KMS-11 (cell line): ENCODE data around the gene TSPAN9.

Source experiments
- H2AFZ ChIP-seq: fragments of 200-600 bp; sonication (generic); 2 replicates; pipeline ENCODE4 v1.6.1; 2016; ENCODE audit warnings: antibody characterized with exemption, mixed run types, low read depth
- H3K27ac ChIP-seq: fragments of 200-600 bp; sonication (generic); 2 replicates; pipeline ENCODE4 v1.6.1; 2016; ENCODE audit warnings: mild to moderate bottlenecking, mixed run types
- H3K27me3 ChIP-seq: fragments of 200-600 bp; sonication (generic); 2 replicates; pipeline ENCODE4 v1.6.1; 2017; ENCODE audit warnings: mild to moderate bottlenecking, low read depth, mixed run types, moderate library complexity; ENCODE audit not compliant: insufficient read depth
- H3K36me3 ChIP-seq: fragments of 200-600 bp; sonication (generic); 2 replicates; pipeline ENCODE4 v1.6.1; 2017; ENCODE audit warnings: mild to moderate bottlenecking, mixed run types; ENCODE audit not compliant: insufficient read depth
- H3K4me1 ChIP-seq: fragments of 200-600 bp; sonication (generic); 2 replicates; pipeline ENCODE4 v1.6.1; 2016; ENCODE audit warnings: mild to moderate bottlenecking, low read depth, mixed run types; ENCODE audit not compliant: poor library complexity, severe bottlenecking
- H3K4me2 ChIP-seq: fragments of 200-600 bp; sonication (generic); 2 replicates; pipeline ENCODE4 v1.7.0; 2016; ENCODE audit warnings: mild to moderate bottlenecking, mixed run types
- H3K4me3 ChIP-seq: fragments of 200-600 bp; sonication (generic); IDR thresholded peaks from 2 replicates; pipeline ENCODE4 v1.6.1; 2017; ENCODE audit warnings: low read depth, low read length, mixed read lengths; ENCODE audit not compliant: insufficient read depth
- H3K79me2 ChIP-seq: fragments of 200-600 bp; sonication (generic); 2 replicates; pipeline ENCODE4 v1.6.1; 2016; ENCODE audit warnings: low read depth, mixed run types; ENCODE audit not compliant: insufficient read depth
- H3K9ac ChIP-seq: fragments of 200-600 bp; sonication (generic); 2 replicates; pipeline ENCODE4 v1.6.1; 2016; ENCODE audit warnings: mild to moderate bottlenecking, mixed run types
- H4K20me1 ChIP-seq: fragments of 200-600 bp; sonication (generic); 2 replicates; pipeline ENCODE4 v1.6.1; 2016; ENCODE audit warnings: mild to moderate bottlenecking, mixed run types; ENCODE audit not compliant: insufficient read depth
- TF ChIP-seq, protein P1 (sequence below): fragments of 200-600 bp; sonication (generic); conservative IDR thresholded peaks from 2 replicates; pipeline ENCODE4 v1.6.1; 2017; ENCODE audit warnings: low read depth, mild to moderate bottlenecking, antibody characterized with exemption, low read length, moderate library complexity, mixed read lengths

The TSPAN9 gene

DNA sequence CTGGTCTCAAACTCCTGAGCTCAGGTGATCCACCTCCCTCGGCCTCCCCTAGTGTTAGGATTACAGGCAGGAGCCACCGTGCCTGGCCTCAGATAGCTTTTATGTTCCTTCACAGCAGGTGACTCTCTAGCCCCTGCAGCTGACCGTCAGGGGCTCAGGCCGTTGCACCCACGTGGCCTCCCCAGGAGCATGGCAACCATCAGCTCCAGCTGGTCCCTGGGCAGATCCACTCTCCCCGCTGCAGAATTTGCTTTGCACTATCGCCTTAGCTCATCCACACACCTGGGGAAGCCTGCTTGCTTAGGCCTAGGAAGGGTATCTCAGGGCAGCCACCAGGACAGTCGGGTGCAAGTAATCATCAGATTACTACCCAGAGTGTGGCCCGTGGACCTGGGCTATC is 62.6 kb downstream of the TSPAN9 start:
- no peak overlapping the region for H2AFZ ChIP-seq
- H3K4me1 ChIP-seq = no peaks in the 10 kb centered on the region
- no peak overlapping the region for H3K9ac ChIP-seq
- no peaks in the 10 kb centered on the region for H3K79me2 ChIP-seq
- TF ChIP-seq, protein P1, sequence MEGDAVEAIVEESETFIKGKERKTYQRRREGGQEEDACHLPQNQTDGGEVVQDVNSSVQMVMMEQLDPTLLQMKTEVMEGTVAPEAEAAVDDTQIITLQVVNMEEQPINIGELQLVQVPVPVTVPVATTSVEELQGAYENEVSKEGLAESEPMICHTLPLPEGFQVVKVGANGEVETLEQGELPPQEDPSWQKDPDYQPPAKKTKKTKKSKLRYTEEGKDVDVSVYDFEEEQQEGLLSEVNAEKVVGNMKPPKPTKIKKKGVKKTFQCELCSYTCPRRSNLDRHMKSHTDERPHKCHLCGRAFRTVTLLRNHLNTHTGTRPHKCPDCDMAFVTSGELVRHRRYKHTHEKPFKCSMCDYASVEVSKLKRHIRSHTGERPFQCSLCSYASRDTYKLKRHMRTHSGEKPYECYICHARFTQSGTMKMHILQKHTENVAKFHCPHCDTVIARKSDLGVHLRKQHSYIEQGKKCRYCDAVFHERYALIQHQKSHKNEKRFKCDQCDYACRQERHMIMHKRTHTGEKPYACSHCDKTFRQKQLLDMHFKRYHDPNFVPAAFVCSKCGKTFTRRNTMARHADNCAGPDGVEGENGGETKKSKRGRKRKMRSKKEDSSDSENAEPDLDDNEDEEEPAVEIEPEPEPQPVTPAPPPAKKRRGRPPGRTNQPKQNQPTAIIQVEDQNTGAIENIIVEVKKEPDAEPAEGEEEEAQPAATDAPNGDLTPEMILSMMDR = no peak
- H3K4me2 ChIP-seq = no peak overlapping the region
- no peaks in the 10 kb centered on the region for H3K36me3 ChIP-seq
- no peak overlapping the region for H3K4me3 ChIP-seq
- H3K27ac ChIP-seq = no peak overlapping the region
- H3K27me3 ChIP-seq = no peaks in the 10 kb centered on the region
- no peaks in the 10 kb centered on the region for H4K20me1 ChIP-seq

DNA sequence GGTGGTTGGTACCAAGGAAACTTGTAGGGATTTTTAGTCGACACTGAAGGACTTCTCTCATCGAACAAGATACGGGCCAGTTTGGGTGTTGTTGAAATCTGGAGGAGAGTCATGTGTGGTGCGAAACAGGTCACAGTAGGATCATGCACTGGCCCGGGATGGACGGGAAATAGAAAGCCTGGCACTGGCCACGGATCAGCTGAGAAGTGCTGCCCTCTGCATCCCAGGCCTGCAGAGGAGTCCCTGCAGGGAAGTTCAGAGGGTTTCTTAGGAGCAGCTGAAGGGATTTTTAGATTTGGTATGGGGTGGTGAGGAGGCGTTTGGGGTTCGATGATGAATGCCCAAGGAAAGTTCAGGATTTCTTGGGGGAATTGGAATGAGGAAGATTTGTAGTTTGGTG is 63.1 kb downstream of the TSPAN9 start:
- no peak overlapping the region for H3K9ac ChIP-seq
- H3K27me3 ChIP-seq = no peaks in the 10 kb centered on the region
- H3K79me2 ChIP-seq = no peaks in the 10 kb centered on the region
- no peak overlapping the region for H3K4me2 ChIP-seq
- no peaks in the 10 kb centered on the region for H4K20me1 ChIP-seq
- no peak overlapping the region for H3K4me3 ChIP-seq
- TF ChIP-seq, protein P1 = no peak
- H3K27ac ChIP-seq = no peak overlapping the region
- H2AFZ ChIP-seq = no peak overlapping the region
- H3K36me3 ChIP-seq = no peaks in the 10 kb centered on the region
- H3K4me1 ChIP-seq = no peaks in the 10 kb centered on the region

- Histone ChIP-seq H4K20me1 (no peaks in the 10 kb centered on the region), H3K27ac (no peak overlapping the region)
These were observed 64.5 kb downstream of the TSPAN9 start for GRCh38 chr12:3141339-3142321.

DNA sequence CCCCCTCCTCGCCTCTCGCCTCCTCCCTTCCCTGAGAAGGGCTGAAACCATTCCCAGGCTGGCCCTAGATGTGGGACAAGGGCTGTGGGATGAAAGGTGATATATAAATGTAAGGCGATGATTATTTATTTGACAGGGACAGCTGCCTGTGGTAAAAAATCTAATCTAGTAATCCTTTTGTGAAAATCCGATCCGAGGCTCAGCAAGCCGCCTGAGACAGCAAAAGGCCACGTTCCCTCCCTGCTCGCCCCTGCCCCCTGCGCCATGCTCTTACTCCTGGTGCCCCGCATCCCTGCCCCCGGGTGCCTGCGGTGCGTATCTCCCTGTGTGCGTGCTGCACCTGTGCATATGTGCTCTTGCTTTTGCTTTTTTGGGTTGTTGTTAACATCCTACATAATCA is 65.2 kb downstream of the TSPAN9 start:
- Histone ChIP-seq H3K36me3 (no peaks in the 10 kb centered on the region), H4K20me1 (no peaks in the 10 kb centered on the region), H3K4me2 (no peak overlapping the region), H2AFZ (no peak overlapping the region), H3K9ac (no peak overlapping the region), H3K27ac (no peak overlapping the region), H3K79me2 (no peaks in the 10 kb centered on the region), H3K4me1 (no peaks in the 10 kb centered on the region), H3K27me3 (no peaks in the 10 kb centered on the region), H3K4me3 (no peak overlapping the region)
- TF ChIP-seq, protein P1 = no peak

More at GRCh38 chr12:3141339-3142321, 64.5 kb downstream of the TSPAN9 start:
- Histone ChIP-seq H3K27me3 (no peaks in the 10 kb centered on the region), H3K36me3 (no peaks in the 10 kb centered on the region), H2AFZ (no peak overlapping the region), H3K9ac (no peak overlapping the region), H3K4me2 (no peak overlapping the region), H3K79me2 (no peaks in the 10 kb centered on the region), H3K4me1 (no peaks in the 10 kb centered on the region), H3K4me3 (no peak overlapping the region)
- TF ChIP-seq, protein P1 = no peak
